RWPE2 (cell line): ENCODE results near the gene MOV10.
A peak's percentile ranks its signal among the peaks of the same experiment; 100 is the strongest.

Experiments
- ATAC-seq: fragments of 200-7000 bp; cut with Tn5 transposase; 3 replicates; pipeline ENCODE4 v1.9.1; 2021; ENCODE audit warnings: low read depth
- DNase-seq: peaks from one replicate; pipeline ENCODE4 v3.0.0-alpha.2; 2020; ENCODE audit warnings: low spot score
- H3K27ac ChIP-seq: fragments of 450-650 bp; 2 replicates; pipeline ENCODE4 v1.5.1; 2017; ENCODE audit warnings: mild to moderate bottlenecking; ENCODE audit not compliant: poor library complexity, severe bottlenecking
- H3K27me3 ChIP-seq: fragments of 250-450 bp; sonication (Bioruptor Pico); 2 replicates; pipeline ENCODE4 v1.5.1; 2021; ENCODE audit warnings: mild to moderate bottlenecking, moderate library complexity; ENCODE audit not compliant: insufficient read depth, poor library complexity, severe bottlenecking
- H3K36me3 ChIP-seq: fragments of 250-450 bp; sonication (Bioruptor Pico); 2 replicates; pipeline ENCODE4 v1.5.1; 2020; ENCODE audit warnings: low read depth, mild to moderate bottlenecking, moderate library complexity
- H3K4me1 ChIP-seq: fragments of 250-450 bp; sonication (Bioruptor Pico); 2 replicates; pipeline ENCODE4 v1.5.1; 2021; ENCODE audit warnings: mild to moderate bottlenecking, moderate library complexity; ENCODE audit not compliant: insufficient read depth, poor library complexity, severe bottlenecking
- H3K4me3 ChIP-seq: fragments of 250-450 bp; sonication (Bioruptor Pico); 2 replicates; pipeline ENCODE4 v1.5.1; 2021; ENCODE audit warnings: mild to moderate bottlenecking, moderate library complexity; ENCODE audit not compliant: severe bottlenecking
- H3K9me3 ChIP-seq: fragments of 250-450 bp; sonication (Bioruptor Pico); 2 replicates; pipeline ENCODE4 v1.5.1; 2021; ENCODE audit warnings: mild to moderate bottlenecking, moderate library complexity; ENCODE audit not compliant: severe bottlenecking
- TF ChIP-seq, protein P1 (sequence below): fragments of 450-650 bp; IDR thresholded peaks from one replicate; pipeline ENCODE4 v1.5.1; 2017; ENCODE audit warnings: mild to moderate bottlenecking, moderate library complexity; ENCODE audit not compliant: poor library complexity, severe bottlenecking

The MOV10 gene

GRCh38 chr1:112646225-112646624 is 28.2 kb upstream of the MOV10 start:
- Histone ChIP-seq H3K9me3 (peaks cover 2% of the 10 kb centered on the region), H3K4me3 (no peak overlapping the region), H3K27me3 (no peaks in the 10 kb centered on the region), H3K4me1 (peaks cover 4% of the 10 kb centered on the region), H3K36me3 (peaks cover 67% of the 10 kb centered on the region), H3K27ac (no peak overlapping the region)
- DNase-seq: no peak
- ATAC-seq: no peak
- TF ChIP-seq, protein P1, sequence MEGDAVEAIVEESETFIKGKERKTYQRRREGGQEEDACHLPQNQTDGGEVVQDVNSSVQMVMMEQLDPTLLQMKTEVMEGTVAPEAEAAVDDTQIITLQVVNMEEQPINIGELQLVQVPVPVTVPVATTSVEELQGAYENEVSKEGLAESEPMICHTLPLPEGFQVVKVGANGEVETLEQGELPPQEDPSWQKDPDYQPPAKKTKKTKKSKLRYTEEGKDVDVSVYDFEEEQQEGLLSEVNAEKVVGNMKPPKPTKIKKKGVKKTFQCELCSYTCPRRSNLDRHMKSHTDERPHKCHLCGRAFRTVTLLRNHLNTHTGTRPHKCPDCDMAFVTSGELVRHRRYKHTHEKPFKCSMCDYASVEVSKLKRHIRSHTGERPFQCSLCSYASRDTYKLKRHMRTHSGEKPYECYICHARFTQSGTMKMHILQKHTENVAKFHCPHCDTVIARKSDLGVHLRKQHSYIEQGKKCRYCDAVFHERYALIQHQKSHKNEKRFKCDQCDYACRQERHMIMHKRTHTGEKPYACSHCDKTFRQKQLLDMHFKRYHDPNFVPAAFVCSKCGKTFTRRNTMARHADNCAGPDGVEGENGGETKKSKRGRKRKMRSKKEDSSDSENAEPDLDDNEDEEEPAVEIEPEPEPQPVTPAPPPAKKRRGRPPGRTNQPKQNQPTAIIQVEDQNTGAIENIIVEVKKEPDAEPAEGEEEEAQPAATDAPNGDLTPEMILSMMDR: no peak

DNA sequence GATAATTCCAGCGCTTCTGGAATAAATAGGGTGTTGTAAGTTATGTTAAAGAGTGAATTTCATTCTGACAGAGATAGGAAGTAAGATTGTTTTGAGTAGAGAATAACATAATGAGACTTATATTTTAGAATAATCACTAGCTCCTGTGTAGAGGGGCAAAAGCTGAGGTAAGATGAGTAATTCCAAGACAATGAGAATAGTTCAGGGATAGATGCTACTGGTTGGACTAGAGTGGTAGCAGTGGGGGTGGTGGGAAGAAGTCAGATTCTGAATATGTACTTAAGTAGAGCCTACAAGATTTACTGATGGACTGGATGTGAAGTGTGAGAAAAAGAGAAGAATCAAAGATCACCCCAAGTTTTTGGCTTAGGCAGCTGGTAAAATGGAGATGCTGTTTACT is 23.3 kb upstream of the MOV10 start:
- TF ChIP-seq, protein P1: no peak
- Histone ChIP-seq H3K36me3 (peaks cover 91% of the 10 kb centered on the region), H3K4me3 (no peak overlapping the region), H3K4me1 (peaks cover 4% of the 10 kb centered on the region), H3K9me3 (peaks cover 2% of the 10 kb centered on the region), H3K27ac (no peak overlapping the region), H3K27me3 (no peaks in the 10 kb centered on the region)
- no peak for ATAC-seq
- DNase-seq: no peak

DNA sequence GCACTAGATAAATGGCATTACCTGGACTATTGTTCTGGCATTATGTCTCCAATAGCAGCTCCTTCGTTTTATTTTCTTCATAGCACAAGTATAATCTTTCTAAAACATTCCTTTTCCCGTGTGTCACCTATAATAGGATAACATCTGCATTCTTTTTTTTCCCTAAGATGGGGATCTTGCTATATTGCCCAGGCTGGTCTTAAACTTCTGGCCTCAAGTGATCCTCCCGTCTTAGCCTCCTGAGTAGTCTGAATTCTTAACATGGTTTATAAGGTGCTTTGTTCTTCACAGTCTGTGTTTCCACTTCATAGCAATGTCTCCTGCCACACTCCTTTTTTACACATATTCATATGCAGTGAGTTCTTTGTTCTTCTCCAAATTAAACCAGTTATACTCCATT is 8.6 kb upstream of the MOV10 start:
- Histone ChIP-seq H3K4me3 (no peak overlapping the region), H3K27ac (no peak overlapping the region), H3K27me3 (no peaks in the 10 kb centered on the region), H3K9me3 (peaks cover 2% of the 10 kb centered on the region), H3K4me1 (no peaks in the 10 kb centered on the region), H3K36me3 (peaks cover 94% of the 10 kb centered on the region)
- no peak for DNase-seq
- TF ChIP-seq, protein P1: no peak
- no peak for ATAC-seq

DNA sequence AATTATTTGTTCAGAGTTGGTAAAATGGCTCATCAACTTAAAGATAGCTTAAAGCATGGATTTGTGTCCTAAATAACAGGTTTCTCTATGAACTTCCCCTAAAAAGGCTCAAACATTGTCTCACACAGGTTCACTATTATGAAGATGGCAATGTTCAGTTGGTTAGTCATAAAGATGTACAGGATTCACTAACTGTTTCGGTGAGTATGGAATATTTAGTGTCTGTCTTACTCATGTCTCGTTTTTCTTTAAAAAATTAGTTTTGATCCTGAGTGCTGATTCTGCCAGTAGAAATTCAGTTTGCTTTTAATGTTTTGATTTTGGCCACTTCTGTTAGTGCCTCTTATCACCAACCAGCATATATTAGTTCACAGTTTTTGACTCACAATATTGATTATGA is 7.5 kb upstream of the MOV10 start:
- Histone ChIP-seq H3K27me3 (no peaks in the 10 kb centered on the region), H3K27ac (no peak overlapping the region), H3K4me1 (no peaks in the 10 kb centered on the region), H3K4me3 (no peak overlapping the region), H3K36me3 (peaks cover 93% of the 10 kb centered on the region), H3K9me3 (peaks cover 2% of the 10 kb centered on the region)
- TF ChIP-seq, protein P1: no peak
- ATAC-seq: no peak
- DNase-seq: no peak

GRCh38 chr1:112672009-112672408 is 2.5 kb upstream of the MOV10 start:
- Histone ChIP-seq H3K4me1 (peaks cover 6% of the 10 kb centered on the region), H3K36me3 (peaks cover 47% of the 10 kb centered on the region), H3K9me3 (no peaks in the 10 kb centered on the region), H3K27me3 (no peaks in the 10 kb centered on the region), H3K27ac (peak overlapping the region; percentile 67), H3K4me3 (no peak overlapping the region)
- no peak for DNase-seq
- TF ChIP-seq, protein P1: no peak
- no peak for ATAC-seq
